Nucleus accumbens (tissue), 56 donors: ENCODE data around the gene CHD9.

ENCODE experiments used
- DNase-seq, 56 donors: peaks; one replicate each; lab custom pipeline; 2025; lab: John Stamatoyannopoulos, UW

CHD9 gene

GRCh38 chr16:53090591-53091411 is 36.0 kb downstream of the CHD9 start:
- peak; percentile 33 to 91 (median 78) for DNase-seq

- DNase-seq, result peak in 54 of 56 donors; percentile 15 to 95 (median 82)
Measured at GRCh38 chr16:53091466-53092211, 36.8 kb downstream of the CHD9 start.

GRCh38 chr16:53092284-53092683 is 37.5 kb downstream of the CHD9 start:
- peak in 1 of 56 donors; percentile 53 for DNase-seq

- no peak for DNase-seq
Measured at GRCh38 chr16:53093162-53093744, 38.5 kb downstream of the CHD9 start.

- DNase-seq, result peak in 20 of 56 donors; percentile 3 to 52 (median 19)
Measured at GRCh38 chr16:53094013-53094630, 39.3 kb downstream of the CHD9 start.

- no peak for DNase-seq
Measured at GRCh38 chr16:53097190-53097589, 42.4 kb downstream of the CHD9 start.

- DNase-seq, result peak in 52 of 56 donors; percentile 26 to 78 (median 58)
Measured at GRCh38 chr16:53098526-53099317, 43.9 kb downstream of the CHD9 start.

- peak; percentile 53 to 93 (median 86) for DNase-seq
Measured at GRCh38 chr16:53099318-53100130, 44.7 kb downstream of the CHD9 start.

- no peak for DNase-seq
Measured at GRCh38 chr16:53100131-53100748, 45.4 kb downstream of the CHD9 start.

- DNase-seq, result no peak
Measured at GRCh38 chr16:53100889-53101288, 46.1 kb downstream of the CHD9 start.

GRCh38 chr16:53103811-53104210 is 49.0 kb downstream of the CHD9 start:
- no peak for DNase-seq

- no peak for DNase-seq
Measured at GRCh38 chr16:53105565-53105964, 50.8 kb downstream of the CHD9 start.

GRCh38 chr16:53111078-53111791 is 56.4 kb downstream of the CHD9 start:
- no peak for DNase-seq

GRCh38 chr16:53112015-53112414 is 57.2 kb downstream of the CHD9 start:
- no peak for DNase-seq

- DNase-seq, result no peak
Measured at GRCh38 chr16:53115047-53115446, 60.3 kb downstream of the CHD9 start.

GRCh38 chr16:53115773-53116172 is 61.0 kb downstream of the CHD9 start:
- no peak for DNase-seq

GRCh38 chr16:53121043-53121620 is 66.3 kb downstream of the CHD9 start:
- no peak for DNase-seq

GRCh38 chr16:53121661-53122060 is 66.9 kb downstream of the CHD9 start:
- no peak for DNase-seq
